HG03457 (cell line): ENCODE results near the gene ARHGAP18.

Experiments
- ATAC-seq: cut with Tn5 transposase; IDR thresholded peaks from one replicate; pipeline ENCODE4 v1.9.1; 2021; ENCODE audit warnings: moderate number of reproducible peaks; ENCODE audit not compliant: unreplicated experiment

Gene ARHGAP18

DNA sequence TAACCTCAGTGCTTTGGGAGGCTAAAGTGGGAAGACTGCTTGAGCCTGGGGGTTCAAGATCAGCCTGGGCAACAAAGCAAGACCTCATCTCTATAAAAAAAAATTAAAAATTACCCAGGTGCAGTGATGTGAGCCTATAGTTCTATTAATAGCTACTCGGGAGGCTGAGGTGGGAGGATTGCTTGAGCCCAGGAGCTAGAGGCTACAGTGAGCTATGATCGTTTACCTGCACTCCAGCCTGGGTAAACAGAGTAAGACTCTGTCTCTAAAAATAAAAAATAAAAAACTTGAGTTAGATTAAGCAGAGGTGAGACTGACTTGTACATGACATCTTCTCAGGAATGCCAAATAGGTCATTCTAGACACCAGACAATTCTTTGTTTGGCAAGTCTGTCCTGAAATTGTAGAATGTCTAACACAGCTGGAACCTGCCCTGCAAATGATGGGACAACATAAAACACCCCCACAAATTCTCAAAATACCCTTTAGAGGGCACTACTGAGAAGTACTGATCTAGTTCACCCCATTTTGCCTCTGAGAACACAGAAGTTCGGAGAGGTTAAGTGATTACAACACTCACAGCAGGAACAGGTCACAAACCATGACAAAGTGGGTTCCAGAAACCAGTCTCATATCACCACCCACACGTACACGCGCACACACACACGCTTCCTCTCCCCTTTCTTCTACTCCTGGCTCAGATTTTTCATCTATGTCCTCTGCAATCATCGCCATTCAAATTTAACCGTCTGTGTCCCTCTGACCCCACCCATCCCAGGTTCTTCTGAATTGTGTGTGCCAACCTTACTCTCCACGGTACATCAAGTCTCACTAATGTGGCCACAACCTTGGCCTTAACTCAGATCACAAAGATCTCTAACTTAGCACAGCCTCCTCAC is 38.3 kb downstream of the ARHGAP18 start:
- ATAC-seq: peak; percentile 61

DNA sequence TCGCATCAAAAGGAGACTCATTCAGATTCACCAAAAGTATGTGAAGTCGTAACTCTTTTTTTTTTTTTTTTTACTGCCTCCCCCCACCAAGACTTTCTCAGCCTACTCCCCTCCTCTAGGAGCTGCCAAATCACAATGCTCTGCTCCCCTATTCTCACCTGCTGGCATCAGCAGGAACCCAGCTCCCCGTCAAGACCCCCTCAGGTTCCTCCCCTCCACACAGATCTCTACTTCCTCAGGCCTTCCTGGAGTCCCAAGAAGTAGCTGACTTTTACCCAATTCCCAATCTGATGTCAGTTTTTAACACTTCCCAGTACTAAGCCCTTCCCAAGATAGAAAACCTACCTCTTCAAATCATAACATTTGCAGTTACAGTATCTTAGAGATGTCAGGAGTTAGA is 39.3 kb downstream of the ARHGAP18 start:
- ATAC-seq: no peak

DNA sequence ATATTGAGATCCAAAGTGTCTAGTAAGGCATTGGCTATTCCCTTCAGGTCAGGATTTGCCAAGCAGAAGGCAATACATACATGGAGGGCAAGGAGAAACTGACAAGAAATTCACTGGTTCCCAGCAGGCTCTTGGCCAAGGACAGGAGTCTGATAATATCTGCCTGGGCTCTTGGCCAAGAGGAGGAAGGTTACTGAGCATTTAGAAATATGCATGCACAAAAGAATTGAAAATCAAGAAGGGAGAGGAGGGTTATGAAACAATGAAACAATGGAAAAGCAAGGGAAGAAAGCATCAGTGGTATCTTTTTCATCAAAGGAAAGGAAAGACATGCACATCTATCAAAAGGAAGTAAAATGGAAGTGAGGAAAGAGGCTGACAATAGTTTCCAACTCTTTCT is 42.4 kb downstream of the ARHGAP18 start:
- ATAC-seq: no peak

DNA sequence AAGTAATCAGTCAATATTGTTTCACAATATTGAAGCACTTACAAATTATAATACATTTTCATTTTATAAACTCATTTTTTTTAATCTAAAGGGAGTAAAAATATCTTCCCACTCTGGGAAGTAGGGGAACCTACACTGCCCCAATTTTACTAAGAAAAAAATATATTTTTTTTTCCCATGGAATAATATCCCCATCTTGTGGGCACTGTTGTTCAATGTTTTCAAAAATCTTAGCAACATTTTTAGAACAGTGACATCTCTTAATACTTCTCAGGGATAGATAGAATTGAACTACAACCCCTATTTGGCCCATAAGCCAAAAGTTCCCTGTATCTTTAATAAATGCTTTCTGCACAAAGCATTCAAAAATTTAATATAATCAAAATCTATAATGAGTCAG is 42.9 kb downstream of the ARHGAP18 start:
- ATAC-seq: no peak

DNA sequence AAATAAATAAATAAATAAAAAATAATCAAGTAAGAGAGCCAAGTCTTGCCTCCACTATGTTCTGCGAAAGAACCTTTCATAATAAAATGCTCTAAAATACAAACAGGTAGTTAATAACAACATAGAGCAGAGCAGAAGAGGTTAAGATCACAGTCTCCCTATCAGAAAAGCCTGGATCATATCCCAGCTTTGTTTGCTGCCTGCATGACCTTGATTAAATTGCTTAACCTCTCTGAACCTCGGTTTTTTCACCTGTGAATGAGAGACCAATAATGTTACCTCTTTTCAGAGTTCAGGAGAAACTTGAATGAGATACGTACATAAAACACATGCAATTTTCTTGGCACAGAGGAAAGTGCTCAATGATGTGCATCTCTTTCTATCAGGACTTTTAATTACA is 44.4 kb downstream of the ARHGAP18 start:
- no peak for ATAC-seq

DNA sequence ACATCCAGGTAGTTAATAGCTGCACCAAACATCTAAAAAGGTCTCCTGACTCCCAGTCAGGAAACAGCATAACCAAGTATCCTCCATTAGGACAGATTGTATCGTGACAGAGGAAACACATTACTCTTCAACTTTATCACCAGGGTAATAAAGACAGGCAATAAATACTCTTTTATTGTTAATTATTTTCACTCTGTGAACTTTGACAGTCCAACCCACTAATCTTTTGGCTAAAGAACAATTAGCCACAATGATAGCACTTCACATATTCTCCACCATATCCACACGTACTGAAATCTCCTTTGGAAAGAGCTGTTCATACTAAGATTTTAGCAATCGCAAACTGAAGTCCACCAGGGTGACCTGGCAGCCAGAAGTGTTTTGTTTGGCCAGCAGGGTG is 46.4 kb downstream of the ARHGAP18 start:
- no peak for ATAC-seq

DNA sequence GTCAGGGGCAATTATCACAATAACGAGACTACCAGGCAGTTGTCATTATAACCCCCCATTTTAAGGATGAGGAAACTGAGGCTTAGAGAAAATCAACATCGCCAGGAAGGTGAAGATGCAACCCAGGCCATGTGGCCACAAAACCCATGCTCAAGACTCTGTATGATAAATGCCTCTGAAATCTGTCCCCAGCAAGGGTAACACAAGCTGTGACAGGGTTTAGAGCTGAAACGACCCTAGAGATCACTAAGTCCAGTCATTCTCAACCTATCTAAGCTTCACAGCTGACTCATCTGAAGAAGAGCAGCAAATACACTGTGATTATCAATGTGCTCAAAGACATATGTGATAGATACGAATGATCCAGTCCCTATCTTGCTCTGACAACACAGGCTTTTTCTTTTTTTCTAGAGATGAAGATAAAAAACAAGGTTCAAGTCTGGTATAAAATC is 47.0 kb downstream of the ARHGAP18 start:
- peak; percentile 40 for ATAC-seq

DNA sequence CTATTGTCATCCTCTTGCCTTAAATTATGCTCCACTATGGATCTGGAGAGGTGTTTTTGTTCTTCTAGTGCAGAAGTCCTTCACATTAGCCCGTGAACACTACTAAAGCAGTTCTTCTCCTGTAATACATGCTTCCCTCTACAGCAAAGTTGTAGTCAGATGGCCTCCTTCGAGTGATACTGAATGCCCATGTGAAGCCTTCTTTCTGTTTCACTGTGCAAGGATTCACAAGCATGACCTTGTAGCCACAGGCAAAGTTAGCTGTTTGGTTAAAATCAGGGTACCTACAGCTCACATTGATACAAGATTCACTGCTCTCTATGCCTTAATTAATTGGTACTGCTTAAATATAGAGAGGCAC is 47.6 kb downstream of the ARHGAP18 start:
- ATAC-seq: no peak

DNA sequence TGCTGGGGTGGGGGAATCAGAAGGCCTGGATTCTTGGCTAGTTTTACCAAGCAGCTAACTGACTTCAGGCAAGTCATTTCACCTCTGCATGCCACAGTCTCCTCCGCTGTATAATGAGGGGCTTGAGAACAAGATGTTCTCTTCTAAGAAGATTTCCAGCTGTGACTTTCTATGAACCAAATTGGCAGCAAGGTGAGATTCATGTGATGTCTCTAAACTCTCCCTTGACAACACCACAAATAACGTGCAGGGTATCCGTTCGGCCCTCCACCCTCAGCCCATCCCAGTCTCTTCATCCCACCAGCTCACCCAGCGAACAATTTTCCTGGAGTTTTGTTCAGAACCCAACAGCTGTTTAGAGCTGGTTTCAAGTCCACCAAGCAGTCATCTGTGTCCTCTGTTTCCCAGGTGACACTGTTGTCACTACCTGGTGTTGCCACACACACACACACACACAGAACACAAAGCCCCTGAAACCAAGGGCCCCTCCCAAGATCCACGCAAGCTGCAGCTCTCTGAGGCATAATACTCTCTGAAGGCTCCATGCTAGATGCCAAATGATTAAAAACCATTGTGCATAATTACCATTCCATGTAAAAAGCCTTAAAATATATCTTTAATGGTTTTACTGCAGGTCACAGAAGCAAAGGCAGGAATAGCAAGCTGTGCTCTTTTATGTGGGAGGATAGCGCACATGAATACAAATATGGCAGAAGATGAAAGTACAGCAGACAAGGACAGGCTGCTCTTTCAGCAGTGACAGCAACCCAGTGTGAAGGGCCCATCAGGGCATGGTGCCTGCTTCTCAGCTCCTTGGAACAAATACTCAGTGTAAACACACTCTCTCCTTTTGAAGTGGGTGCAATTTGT is 48.2 kb downstream of the ARHGAP18 start:
- ATAC-seq: no peak

DNA sequence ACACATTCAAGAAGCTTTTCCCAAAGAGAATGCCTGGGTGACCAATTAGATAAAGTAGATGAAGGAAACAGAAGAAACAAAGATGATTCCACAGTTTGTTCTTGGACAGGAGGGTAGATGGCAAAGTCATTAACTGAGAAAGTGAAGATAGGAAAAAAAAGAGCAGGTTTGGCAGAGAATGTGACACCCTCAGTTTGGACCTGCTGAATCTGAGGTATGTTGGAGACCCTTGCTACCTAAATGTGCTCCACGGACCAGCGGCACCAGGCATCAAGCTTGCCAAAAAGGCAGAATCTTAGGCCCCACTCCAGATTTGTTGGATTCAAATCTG is 49.7 kb downstream of the ARHGAP18 start:
- no peak for ATAC-seq

DNA sequence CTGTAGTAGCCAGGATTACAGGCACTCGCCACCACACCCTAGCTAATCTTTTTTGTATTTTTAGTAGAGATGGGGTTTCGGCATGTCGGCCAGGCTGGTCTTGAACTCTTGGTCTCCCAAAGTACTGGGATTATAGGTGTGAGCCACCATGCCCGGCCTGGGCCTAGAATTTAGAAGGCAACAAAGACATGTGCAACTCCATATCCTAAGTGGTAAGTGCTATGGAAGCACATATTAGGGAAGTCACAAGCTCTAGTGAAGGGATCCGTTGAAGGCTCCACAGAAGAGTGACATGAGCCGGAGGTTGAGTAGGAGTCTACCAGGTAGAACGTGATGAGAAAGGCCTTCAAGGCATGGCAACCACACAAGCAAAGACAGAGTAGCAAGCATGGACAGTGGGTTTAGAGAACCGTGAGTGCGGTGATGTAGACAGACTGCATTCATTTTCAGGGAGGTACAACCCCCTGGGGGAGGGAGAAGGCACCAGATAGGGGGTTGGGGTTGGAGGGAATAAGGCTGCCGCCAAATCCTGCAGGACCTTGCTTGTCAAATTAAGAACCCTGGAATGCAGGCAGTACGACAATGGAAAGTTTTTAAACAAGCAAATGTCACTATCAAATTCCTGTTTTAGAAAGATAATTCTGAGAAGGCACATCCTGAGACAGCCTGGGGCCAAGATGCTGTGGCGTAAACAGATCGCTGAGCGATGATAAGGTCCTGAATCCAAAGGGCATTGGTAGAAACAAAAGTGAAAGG is 50.2 kb downstream of the ARHGAP18 start:
- ATAC-seq: no peak

DNA sequence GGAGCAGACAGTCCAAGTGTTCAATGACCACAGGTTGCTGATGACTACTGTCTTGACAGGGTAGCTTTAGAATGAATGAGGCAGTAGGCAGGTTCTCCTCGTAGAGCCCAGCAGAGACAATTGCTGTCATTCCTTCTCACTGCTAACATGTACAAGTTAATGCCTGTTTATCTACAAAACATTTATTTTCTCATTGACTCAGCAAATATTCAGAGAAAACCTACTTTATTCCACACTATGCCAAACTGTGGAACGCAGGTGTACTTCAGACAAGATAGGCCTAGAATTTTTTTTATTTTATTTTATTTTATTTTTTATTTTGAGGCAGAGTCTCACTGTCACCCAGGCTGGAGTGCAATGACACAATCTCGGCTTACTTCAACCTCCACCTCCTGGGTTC is 50.8 kb downstream of the ARHGAP18 start:
- no peak for ATAC-seq

DNA sequence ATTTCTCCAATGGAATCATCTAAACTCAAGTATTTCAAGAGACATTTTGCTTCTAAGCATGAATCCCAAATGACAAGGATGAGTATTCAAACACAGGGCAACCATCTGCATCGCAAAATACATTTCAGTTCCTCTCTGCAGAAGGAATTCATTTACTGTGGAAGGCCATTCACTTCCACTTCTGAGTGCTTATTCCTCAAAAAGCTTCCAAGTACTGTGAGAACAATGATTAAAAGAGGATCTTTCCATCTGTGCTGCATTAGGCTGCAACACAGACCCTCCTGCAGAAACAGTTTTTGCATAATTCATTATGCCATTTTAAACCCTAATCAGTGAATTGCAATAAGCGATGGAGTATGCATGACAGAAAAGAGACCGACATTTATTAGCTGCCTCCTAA is 52.5 kb downstream of the ARHGAP18 start:
- ATAC-seq: no peak

DNA sequence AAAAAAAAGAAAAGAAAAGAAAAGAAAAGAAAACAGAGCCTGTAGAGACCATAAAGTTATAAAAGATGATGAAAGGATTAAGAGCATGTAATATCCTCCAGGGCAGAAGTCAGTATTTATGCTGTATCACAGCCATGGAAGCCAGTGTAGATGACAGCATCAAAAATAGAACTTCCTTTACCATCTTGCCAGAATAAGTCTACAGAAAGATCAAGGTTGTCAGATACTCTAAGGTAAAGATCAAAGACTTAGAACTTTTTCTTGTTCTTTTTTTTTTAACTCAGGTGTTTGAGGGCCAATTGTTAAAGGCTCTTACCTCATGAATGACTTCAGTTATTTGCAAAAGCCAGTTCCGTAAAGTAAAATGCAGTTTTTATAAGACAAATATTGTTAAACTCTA is 54.6 kb downstream of the ARHGAP18 start:
- no peak for ATAC-seq

DNA sequence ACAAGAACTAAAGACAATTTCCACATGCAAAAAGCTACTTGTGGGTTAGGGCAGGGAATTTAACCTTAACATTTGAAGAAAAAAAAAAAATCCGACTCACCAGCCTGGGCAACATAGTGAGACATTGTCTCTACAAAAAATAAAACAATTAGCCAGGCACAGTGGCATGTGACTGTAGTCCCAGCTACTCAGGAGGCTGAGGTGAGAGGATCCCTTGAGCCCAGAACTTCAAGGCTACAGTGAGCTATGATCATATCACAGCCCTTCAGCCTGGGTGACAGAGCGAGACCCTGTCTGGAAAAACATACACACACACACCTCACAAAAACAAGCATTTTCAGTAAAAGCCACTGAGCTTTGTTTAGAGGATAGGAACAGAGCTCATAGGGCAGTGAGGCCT is 56.2 kb downstream of the ARHGAP18 start:
- no peak for ATAC-seq

DNA sequence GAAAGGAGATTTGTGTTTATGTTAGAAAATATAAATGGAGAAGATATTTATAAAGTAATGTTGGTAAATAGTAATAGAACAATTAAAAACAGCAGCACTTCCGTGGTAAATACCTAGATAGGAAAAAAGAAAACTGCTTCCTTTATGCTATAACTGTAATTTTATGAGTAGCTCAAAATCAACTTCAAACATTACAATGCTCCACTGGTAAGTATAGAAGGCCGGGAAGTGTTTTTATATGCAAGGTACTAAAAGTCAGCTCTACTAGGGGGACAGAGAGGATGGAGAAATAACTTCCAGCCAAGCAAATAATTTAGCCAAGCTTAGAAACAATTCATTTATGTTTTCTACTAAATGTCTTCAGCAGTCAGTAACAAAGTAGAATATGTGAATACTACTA is 56.7 kb downstream of the ARHGAP18 start:
- no peak for ATAC-seq

DNA sequence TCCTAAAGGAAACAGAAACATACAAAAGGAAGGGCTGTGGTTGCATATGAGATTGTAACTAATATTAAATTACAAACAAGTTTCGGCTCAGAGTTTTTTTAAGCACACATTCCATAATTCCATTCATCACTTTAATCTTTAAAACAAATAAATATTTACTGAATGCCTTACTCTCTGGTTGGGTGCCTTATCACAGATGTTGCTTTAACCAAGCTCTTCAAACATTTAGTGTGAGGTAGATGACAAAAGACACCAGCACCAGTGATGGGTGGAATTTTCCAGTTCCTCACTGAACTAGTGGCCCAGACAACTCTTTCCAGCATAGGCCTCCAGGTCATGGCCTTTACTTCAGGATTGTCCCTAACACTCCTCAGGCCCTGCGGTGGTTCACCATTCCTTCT is 58.7 kb downstream of the ARHGAP18 start:
- no peak for ATAC-seq

DNA sequence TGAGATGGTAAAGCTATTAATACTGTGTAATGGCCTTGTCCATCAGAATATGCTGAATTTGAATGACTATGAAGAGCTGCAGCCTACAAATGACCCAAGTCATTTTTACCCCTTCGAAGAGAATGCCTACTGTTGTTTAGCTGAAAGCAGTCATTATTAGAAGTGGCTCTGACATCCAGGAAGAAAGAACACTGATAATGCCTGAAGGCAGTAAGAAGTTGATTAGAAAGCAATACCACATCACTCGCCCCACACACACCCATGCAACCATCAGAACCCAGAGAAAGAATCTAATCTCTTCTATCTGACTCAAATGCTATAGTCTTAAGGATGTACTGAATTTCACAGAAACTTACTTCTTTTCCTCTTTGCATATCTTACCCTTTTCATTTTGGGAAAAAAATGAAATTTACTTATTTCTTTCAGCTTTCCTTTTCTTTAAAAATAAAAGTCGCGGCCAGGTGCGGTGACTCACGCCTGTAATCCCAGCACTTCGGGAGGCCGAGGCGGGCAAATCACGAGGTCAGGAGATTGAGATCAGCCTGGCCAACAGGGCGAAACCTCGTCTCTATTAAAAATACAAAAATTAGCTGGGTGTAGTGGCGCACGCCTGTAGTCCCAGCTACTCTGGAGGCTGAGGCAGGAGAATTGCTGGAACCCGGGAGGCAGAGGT is 61.0 kb downstream of the ARHGAP18 start:
- no peak for ATAC-seq

DNA sequence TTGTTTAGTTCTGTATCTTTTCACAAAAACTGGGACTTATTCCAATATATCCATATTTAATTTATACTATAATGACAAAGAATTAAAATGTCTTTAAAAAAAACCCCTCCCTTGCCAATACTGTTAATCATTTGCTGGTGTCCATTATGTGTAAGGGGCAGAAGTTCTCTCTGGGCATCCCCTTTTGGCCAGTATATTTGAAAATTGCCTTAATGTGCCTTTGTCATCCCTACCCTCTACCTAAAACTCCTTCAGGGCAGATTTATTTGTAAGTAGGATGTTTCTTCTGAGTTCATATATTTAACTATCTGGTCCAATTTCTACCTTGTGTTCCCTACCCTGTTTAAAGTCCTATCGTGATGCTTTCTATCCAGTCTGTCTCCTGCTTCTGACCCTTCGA is 62.9 kb downstream of the ARHGAP18 start:
- ATAC-seq: peak; percentile 25

DNA sequence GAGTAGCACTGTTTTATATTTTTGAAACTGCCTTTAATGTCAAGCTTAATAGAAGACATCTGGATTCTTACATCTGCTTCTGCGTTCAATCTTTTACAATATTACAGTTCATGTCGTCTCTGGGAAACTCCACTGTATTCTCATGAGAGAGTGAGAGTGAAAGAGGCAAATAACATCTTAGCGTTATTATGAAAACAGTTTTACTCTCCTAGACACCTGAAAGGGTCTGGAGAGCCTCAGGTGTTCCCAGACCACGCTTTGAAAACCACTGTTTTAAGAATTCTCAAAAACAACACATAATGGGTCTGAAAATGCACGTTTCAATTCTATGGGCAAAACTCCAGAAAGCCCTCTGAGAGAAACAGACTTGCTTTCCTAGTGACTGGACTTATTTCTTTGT is 63.3 kb downstream of the ARHGAP18 start:
- ATAC-seq: peak; percentile 73
